NCI-H524 treated with DMSO at 0.1 percent for 48 hours (cell line): Measurements from ENCODE around the gene INSYN2B.
A peak's percentile ranks its signal among the peaks of the same experiment; 100 is the strongest.
"Not testable (repeated sequence)": the region's sequence is repeated elsewhere in the genome, so short reads cannot be mapped to it uniquely, and the experiment has no call there.

Source experiments
- DNase-seq: peaks from one replicate; lab custom pipeline; 2025; lab: John Stamatoyannopoulos, UW

Gene INSYN2B

DNA sequence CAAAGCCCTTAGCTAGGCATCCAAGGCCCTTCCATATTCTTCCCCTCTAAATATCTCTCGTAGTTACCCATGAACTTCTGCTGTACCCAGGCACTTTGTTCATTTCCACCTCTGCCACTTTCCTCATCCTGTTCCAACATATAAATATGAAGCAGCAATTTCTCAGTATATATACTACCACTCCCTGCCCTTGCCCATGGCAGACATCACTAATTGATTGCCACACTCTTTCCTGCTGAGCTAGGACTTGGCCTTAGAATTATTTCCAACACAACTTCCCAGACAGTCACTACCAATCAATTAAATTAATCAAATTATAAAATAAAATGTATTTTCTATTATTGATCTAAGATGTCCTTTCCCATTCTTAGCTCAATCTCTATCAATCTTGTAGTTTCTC is 8.5 kb downstream of the INSYN2B start:
- no peak for DNase-seq

DNA sequence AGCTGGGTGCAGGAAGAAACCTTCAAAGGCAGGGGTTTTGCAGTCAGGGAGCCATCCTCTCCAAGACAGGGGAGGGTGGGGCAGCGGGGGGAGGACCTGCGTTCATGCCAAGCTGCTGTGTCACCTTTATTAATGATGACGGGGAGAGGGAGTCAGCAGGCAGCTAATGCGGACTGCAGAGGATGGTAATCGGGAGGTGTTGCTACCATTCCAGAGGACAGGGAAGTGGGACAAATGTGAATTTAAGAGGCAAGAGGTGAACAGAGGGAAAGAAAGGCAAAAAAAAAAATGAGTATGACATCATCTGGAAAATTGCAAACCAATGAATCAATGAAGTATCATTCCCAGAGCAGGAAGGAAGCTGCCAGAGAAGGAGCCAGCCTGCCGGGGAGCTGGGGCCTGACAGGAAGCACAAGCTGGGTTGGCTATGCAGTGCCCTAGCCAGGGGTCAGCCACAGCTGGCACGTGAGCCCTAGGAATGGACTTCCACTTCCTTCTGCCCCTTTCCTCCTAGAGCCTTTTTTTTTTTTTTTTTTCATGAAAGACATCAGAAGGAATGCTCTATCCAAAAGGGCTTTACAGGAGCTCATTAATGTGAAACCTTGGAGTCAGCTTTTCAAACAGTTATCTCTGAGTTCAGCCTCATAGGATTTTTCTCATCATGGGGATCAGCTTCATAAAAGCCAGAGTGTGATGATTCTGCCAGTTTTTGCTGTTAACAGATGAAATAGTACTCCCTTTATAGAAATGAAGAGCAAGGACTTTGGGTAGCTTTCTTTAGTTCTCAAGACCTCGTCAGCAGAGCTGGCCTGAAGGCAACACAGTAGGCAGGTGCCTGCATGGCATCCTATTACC is 9.2 kb downstream of the INSYN2B start:
- no peak for DNase-seq

DNA sequence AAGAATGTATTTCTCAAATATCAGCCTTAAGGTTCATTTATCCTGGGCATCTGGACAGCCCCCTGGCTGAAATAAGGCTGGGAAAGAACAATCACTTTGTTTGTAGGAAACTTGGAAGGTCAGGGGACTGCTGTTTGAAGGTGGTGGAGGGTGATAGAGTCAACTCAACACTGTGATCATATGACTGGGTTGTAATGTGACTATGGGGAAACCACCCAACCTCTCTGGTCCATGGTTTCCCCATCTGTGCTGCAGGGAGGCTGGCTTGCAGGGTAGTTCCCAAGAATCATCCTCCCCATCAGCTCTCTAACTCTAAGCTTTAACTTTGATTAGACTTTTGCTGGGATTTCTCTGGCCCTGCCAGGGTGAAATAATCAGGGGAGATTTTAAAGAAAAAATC is 10.0 kb downstream of the INSYN2B start:
- DNase-seq = no peak

DNA sequence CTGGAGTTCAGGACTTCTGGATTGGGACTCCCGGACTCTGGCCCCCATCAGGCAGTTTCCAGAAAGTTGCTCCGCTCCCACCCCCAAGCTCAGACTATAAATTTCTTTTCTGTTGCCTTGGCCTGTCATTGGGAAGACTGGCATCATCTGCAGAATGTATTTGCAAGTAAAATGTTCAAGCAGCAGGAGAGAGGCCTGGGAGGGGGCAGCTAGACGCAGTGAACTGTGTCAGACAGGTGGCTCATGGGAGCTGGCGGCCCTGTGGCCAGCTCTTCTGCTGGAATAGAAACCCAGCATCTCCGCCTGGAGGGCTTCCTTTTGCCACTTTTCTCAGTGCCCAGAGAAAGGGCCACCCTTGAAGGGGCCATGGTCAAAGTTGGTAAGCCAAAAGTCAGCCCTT is 16.0 kb downstream of the INSYN2B start:
- no peak for DNase-seq

DNA sequence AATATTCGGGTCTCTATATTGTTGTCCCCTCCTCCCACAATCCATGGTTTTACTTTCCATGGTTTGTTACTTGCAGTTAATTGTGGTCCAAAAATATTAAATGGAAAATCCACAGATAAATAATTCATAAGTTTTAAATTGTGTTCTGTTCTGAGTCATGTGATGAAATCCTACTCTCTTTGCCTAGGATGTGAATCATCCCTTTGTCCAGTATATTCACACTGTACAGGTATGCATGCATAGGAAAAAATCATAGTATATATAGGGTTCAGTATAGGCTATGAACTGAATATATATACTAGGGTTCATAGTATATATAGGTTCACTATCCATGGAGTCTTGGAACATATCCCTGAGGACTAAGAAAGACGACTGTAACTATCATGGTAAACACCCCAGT is 19.6 kb downstream of the INSYN2B start:
- no peak for DNase-seq

DNA sequence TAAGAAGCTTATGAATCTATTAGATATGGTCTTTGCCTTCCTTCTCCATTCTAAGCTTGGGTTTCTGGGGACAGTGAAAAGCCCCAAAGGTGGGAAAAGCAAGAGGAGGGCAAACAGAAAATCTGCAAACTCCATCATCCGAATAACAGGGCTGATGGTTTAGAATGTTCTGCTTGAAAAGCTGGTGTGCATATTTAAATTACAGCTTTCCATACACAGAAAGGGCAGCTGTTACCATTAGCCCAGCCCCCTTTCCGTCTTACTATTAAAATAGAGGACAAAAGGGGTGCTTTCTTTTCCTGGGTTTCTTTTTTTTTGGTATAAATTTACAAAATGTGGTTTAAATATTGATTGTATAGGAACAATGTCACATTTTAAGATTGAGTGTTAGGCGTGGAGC is 22.0 kb downstream of the INSYN2B start:
- DNase-seq = no peak

DNA sequence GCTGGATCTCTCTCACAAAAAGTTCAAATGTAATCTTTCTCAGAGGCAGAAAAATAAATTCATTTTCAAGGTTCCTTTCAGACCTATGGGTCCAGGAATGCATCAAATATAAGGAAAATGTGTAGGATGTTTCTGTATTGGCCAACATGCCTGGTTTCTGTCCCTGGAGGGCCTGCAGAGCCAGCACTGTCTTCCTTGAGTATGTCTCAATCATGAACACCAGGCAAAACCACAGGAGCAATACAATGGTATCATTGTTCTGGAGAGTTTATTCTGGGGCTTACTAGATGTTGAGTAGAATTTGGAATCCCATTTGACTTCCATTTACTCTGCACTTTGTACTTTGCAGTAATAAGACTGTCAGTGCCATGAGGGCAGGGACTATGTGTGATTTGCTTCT is 23.5 kb downstream of the INSYN2B start:
- DNase-seq = no peak

DNA sequence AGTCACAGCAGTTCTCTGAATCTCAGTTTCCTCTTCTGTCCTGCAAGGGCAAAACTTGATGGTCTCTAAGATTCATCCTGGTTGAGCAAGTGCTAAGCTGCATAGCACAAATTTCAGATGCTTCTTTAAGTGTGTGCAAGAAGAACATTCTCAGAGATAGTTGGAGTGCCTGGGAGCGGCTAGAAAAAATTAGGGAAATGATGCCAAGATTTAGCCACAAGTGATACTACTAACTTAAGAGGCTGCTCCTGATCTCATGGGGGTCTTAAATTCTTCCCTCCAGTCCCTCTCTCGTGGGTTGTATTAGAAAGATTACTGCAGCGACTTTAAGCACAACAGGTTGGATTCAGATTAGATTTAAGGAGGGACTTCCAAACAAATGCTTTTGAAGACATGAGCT is 24.2 kb downstream of the INSYN2B start:
- no peak for DNase-seq

DNA sequence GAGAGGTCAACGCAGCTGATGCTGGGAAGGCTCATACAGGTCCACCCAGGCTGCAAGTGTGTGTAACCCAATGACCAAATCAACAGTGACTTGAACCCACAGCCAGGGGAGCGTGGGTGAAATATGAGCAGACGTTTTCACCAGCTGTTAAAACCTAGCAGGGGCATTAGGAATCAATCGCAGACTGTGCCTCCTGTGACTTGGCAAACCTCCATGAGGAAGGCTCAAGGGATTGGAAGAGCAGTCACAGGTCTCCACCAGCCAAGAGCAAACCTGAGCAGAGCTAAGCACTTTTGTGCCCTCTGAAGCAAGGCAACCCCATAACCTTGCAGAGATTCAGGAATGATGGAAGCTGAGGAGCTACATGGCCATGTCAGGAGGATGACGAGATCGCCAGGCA is 25.5 kb downstream of the INSYN2B start:
- DNase-seq = peak; percentile 4

DNA sequence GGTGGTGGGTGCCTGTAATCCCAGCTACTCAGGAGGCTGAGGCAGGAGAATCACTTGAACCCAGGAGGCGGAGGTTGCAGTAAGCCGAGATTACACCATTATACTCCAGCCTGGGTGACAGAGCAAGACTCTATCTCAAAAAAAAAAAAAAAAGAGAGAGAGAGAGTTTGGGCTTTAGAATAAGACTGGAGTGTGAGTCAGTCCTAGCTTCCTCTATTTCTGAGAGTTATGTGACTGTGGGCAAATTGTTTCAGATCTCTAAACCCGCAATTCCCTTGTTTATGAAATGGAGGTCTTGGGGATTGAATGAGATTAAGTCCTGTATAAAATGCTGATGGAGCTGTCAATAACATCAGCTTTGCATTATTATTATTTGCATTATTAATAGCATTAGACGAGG is 27.1 kb downstream of the INSYN2B start:
- not testable (repeated sequence) for DNase-seq

DNA sequence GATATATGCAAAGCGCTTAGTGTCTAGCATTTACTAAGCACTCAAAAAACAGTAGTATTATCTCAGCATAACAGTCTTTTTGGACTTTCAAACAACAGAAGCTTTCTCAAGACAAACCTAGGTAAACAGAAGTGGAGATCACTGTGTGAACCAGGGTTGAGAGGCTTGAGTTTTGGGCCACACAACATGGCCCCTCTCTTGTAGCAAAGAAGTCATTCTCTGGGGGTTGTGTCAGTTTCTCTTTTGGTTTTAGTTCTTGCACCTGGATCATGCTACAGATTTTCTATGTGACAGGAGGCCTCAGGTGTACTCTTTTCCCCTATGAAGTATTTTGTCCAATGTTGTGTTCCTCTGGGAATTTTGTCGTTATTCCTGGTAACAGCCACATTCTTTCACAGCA is 30.0 kb downstream of the INSYN2B start:
- DNase-seq = no peak

DNA sequence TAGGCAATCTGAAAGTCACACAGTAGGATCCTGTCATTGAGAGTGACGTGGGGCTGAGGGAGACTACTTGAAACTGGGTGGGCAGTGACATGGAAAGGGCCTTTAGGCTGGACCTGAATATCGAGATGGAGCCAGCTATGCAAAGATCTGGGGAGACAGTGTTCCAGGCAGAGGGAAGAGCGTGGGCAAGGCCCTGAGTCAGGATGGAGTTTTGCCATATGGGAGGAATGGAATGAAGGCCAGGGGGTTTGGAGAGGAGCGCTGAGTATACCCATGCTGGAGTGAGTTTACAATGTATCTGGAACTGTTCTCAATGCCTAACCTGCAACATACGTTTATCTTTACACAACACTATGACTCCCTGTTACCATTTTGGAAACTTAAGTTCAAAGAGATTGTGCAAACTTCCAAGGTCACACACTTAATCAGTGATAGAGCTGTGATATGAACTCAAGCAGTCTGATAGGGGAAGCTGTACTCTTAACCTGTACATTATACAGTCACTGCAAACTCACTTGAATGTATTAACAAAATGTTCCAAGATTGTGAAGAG is 33.5 kb downstream of the INSYN2B start:
- DNase-seq = no peak

DNA sequence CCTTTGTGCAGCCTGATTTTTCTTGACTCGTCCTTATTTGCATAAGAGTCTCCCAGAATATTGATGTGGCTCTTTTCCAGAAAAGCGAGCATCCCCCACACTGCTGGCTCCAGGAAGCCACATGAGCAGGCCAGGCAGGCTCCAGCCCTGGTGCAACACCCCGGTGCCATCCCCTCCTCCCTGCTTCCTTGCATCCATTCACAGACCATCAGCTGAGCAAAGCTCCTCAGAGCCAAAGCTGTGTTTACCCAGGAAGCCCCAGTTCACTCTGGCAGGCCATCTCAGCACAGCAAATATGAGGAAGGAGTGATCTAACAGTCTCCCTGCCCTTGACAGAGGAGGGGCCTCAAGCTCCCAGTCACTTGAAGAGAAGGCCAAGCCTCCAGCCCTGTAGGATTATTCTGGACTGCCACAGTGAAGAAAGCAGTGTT is 34.4 kb downstream of the INSYN2B start:
- no peak for DNase-seq

DNA sequence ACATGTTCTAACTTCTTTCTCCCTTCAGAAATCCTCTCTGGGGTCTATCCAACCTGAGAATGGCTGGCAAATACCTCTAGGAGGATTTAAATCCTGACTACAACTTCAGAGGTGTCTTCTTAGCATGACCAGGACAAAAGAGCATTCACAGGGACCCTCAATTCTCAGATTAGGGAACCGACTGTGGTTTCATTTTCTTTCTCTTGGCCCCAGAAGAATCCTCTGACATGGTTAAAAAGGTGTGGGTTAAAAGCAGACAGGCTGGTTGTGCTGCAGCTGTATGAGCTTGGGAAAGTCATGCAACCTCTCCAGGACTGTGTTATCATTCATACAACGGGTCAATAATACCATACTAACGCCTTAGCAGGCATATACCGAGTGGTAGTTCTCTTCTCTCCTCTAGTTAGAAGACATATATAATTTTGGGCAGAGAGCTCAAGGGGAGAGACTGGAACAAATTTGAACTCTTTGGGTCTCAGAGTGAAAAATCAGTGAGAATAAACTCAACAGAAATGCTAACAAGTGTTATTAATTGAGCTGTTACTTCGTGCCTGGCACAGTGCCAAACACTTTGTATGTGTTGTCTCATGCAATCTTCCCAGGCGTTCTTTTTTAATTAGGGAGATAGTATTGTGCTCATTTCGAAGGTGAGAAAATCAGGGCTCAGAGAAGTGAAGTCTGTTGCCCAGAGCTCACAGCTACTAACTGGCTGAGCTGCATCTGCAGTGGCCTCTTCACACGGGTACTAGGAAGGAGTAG is 35.2 kb downstream of the INSYN2B start:
- DNase-seq = no peak

DNA sequence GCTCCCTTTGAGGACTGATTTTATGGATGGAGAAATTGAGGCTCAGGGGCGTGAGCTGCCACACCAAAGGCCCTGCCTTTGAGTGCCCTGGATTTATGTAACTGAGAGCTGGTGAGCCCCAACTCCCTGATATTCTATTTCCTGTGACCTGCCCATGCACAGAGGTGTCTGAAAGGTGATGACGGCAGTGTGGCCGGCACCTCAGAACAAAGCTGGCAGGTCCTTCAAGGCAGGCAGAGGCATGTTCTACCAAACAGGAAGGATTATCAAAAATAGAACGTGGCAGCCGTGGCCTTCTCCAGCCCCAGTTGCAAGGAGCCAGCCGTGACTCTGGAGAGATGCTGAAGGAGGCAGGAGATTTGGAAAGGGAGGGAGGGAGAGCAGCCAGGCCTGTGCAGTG is 36.2 kb downstream of the INSYN2B start:
- no peak for DNase-seq

DNA sequence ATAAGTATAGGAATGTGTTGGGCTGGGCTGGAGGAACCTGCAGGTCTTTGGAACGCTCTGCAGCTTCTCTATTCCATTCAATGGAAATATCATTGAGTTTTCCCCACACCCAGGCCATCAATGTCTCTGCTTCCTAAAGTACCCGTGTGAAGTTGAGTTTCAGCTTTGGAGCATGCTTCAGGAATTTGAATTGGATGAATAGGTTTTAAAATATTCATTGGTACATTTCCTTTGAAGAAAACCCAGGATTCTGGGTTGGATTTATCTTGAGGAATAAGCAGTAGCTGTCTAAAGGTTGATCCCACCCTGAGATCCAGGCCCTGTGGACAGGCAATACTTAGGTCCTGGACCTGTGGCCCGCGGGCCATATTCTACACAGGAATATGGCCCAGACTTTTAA is 37.3 kb downstream of the INSYN2B start:
- DNase-seq = no peak

DNA sequence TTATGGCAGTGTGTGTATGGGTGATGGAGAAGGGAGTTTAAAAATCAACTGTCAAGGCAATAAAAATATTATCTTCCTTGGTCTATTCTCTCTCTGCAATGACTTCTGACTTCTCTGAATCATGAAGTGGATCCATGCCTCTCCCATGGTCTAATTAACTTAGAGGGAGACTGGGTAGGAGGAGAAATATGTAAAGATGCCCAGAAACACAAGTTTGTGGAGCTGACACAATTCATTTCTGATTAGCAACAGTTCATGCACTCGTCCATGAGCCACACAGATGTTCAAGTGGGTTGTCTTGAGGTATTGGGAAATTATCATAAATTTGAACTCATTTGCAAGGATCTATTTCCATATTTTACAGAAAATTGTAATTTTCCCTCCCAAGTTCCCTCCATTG is 38.1 kb downstream of the INSYN2B start:
- no peak for DNase-seq

DNA sequence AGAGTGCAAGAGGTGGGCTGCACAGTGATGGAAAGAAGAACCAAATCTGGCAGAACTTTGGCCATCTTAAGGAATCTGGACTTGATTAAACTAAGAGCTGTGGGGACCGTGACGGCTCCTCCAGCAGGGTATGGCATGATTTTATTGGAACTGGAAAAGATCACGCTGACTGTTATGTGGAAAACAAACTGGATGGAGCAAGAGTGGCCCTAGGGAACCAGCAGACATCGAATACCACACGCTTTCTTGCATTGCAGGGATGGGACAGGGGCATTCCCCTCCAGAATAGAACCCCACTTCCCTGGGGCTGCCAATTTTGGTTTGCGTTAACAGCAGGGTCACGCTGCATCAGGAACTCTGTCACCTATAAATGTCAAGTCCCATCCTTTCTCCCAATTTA is 38.8 kb downstream of the INSYN2B start:
- DNase-seq = no peak

DNA sequence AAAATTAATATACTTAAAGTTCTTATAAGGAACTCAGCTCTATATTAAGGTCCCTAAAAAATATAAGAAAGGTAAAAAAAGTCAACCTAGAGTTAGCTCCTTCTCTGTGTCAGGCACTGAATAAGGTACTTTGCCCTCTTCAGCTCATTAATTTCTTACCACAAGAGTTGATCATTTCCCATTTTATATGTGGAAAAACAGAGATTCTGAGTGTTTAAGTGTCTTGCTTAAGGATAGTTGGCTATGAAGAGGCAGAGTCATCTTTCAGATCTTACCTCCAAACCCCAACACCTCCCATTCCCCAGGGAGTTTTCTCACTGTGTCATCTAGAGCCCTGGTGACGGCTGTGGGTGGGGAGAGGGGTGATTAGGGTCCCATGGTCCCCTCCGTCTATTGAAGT is 40.6 kb downstream of the INSYN2B start:
- no peak for DNase-seq

DNA sequence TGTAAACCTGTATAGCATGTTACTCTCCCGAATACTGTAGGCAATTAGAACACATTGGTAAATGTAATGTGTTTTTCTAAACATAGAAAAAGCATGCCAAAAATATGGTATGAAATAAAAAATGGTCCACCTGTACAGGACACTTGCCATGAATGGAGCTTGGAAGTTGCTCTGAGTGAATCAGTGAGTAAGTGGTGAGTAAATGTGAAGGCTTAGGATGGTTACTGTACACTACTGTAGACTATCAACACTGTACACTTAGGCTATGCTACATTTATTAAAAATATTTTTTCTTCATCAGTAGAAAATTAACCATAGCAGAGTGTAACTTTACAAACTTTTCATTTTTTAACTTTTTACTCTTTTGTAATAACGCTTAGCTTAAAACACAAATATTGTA is 41.9 kb downstream of the INSYN2B start:
- DNase-seq = no peak

DNA sequence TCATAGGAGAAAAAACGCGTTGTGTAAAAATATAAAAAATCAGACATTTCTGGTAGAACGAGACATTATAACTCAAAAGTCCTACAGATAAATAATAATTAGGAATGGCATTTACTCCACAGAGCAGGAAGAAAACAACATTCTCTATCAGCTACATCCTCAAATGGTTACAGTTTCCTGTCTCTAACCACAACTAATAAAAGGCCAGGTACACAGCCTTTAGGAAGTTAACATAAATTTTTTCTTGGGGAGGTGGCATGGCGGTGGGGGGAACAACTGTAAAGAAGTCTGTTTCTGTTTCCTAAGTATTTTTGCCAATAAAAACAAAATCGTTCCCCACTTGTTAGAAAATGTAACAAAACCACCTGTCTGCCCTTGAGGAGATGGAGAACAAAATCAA is 44.5 kb downstream of the INSYN2B start:
- DNase-seq = no peak

DNA sequence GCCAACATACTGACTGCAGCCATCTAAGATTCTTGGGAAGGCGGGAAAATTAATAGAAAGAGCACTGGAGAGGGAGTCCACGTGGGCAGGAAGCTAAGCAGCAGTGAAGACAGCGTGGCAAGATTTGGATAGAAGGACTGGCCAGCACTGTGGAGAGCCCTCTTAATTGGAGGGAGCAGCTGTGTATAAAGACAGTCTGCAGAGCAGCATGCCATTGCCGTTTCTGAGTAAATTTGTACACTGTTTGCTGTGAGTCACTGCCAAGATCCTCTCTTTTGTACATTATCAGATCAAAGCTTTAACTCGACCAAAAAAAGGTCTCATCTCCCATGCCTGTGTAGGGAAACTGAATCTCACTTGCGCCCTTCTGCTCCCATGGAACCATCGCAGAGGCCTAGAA is 45.3 kb downstream of the INSYN2B start:
- no peak for DNase-seq

DNA sequence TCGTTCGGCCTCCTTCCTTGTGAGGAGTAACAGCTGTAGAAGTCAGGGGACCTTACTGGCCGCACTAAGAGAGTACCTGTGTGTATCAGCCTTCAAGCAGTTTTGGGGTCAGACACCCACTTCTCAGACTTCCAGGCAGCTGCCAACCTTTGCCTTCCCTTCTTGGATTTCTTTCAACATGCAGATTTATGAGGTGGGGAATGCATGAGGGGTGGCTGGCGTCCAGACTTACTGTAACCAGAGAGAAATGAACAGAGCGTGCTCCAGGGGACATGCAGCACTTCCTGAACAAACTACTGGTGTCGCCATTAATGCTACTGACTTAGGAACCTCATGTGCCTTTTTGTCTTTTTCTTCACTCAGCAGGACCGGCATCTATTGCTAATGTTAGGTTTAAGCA is 46.7 kb downstream of the INSYN2B start:
- DNase-seq = no peak
